HepG2 (cell line): Measurements from ENCODE around the gene PEAK3. TPM values are rescaled to one million over a fixed set of nuclear protein-coding genes. Genes with fewer than 3 reads are reported as not detected.

Experiments used
- ARNT ChIP-seq: fragments of 450-650 bp; IDR thresholded peaks from 2 replicates; pipeline ENCODE4 v1.6.1; 2017
- ATF5 ChIP-seq: sonication (generic); formaldehyde crosslinking; IDR thresholded peaks from 2 replicates; pipeline ENCODE4 v1.4.0; 2020; ENCODE audit warnings: mild to moderate bottlenecking, low read depth, missing genetic modification reagents
- CTCF ChIP-seq: sonication (generic); formaldehyde crosslinking; IDR thresholded peaks from 2 replicates; pipeline ENCODE4 v1.5.0; 2020; ENCODE audit warnings: mild to moderate bottlenecking, missing genetic modification reagents, moderate library complexity
- ETS1 ChIP-seq: sonication (generic); formaldehyde crosslinking; IDR thresholded peaks from 2 replicates; pipeline ENCODE4 v1.4.0; 2020; ENCODE audit warnings: missing genetic modification reagents
- FOSL2 ChIP-seq: sonication (generic); formaldehyde crosslinking; IDR thresholded peaks from 2 replicates; pipeline ENCODE4 v1.4.0; 2020; ENCODE audit warnings: missing genetic modification reagents
- HDAC2 ChIP-seq: sonication (generic); formaldehyde crosslinking; IDR thresholded peaks from 2 replicates; pipeline ENCODE4 v1.4.0; 2020; ENCODE audit warnings: missing genetic modification reagents
- JDP2 ChIP-seq: sonication (generic); formaldehyde crosslinking; IDR thresholded peaks from 2 replicates; pipeline ENCODE4 v1.8.1; 2022; ENCODE audit warnings: missing genetic modification reagents, borderline replicate concordance
- JUND ChIP-seq: sonication (generic); formaldehyde crosslinking; IDR thresholded peaks from 2 replicates; pipeline ENCODE4 v1.8.0; 2022; ENCODE audit warnings: mild to moderate bottlenecking, missing genetic modification reagents
- KAT8 ChIP-seq: IDR thresholded peaks from 2 replicates; pipeline ENCODE4 v1.6.1; 2016; ENCODE audit warnings: missing genetic modification reagents, missing compliant biosample characterization
- KDM6A ChIP-seq: IDR thresholded peaks from 2 replicates; pipeline ENCODE4 v1.6.1; 2016; ENCODE audit warnings: low read depth
- MAFF ChIP-seq: IDR thresholded peaks from 2 replicates; pipeline ENCODE4 v1.6.1; 2011; ENCODE audit warnings: low read depth, low read length, improper control_type of control experiment
- MLLT10 ChIP-seq: sonication (generic); formaldehyde crosslinking; IDR thresholded peaks from 2 replicates; pipeline ENCODE4 v1.4.0; 2020; ENCODE audit warnings: missing genetic modification reagents
- NFKB2 ChIP-seq: sonication (generic); formaldehyde crosslinking; IDR thresholded peaks from 2 replicates; pipeline ENCODE4 v1.4.0; 2020; ENCODE audit warnings: missing genetic modification reagents, borderline replicate concordance
- NFYC ChIP-seq: IDR thresholded peaks from 2 replicates; pipeline ENCODE4 v1.6.1; 2016; ENCODE audit warnings: missing genetic modification reagents, missing compliant biosample characterization
- PRPF4 ChIP-seq: fragments of 200-400 bp; formaldehyde crosslinking; IDR thresholded peaks from 2 replicates; pipeline ENCODE4 v1.6.1; 2016; ENCODE audit warnings: low read length, low read depth; ENCODE audit not compliant: poor library complexity, severe bottlenecking
- RELA ChIP-seq: sonication (generic); formaldehyde crosslinking; IDR thresholded peaks from 2 replicates; pipeline ENCODE4 v1.4.0; 2020; ENCODE audit warnings: missing genetic modification reagents
- TCF12 ChIP-seq, 2 experiments: fragments of 450-650 bp in 1 of 2; sonication (generic) in 1 of 2; formaldehyde crosslinking in 1 of 2; IDR thresholded peaks; 2 replicates each; pipeline versions ENCODE4 v1.6.1 to v1.8.0; 2017 to 2022; ENCODE audit warnings: antibody characterized with exemption in 1 of 2, mild to moderate bottlenecking in 1 of 2, missing genetic modification reagents in 1 of 2, moderate library complexity in 1 of 2
- ZBTB38 ChIP-seq: sonication (generic); formaldehyde crosslinking; IDR thresholded peaks from 2 replicates; pipeline ENCODE4 v1.5.1; 2020; ENCODE audit warnings: mild to moderate bottlenecking, missing genetic modification reagents
- ZFP90 ChIP-seq: sonication (generic); formaldehyde crosslinking; IDR thresholded peaks from 2 replicates; pipeline ENCODE4 v1.8.0; 2022; ENCODE audit warnings: missing genetic modification reagents, mild to moderate bottlenecking, inconsistent platforms, borderline replicate concordance
- ZNF20 ChIP-seq: sonication (generic); formaldehyde crosslinking; IDR thresholded peaks from 2 replicates; pipeline ENCODE4 v1.4.0; 2020; ENCODE audit warnings: mild to moderate bottlenecking, moderate library complexity, missing genetic modification reagents
- ZNF251 ChIP-seq: sonication (generic); formaldehyde crosslinking; IDR thresholded peaks from 2 replicates; pipeline ENCODE4 v1.9.0; 2021; ENCODE audit warnings: mild to moderate bottlenecking, missing genetic modification reagents
- ZNF331 ChIP-seq: sonication (generic); formaldehyde crosslinking; IDR thresholded peaks from 2 replicates; pipeline ENCODE4 v1.4.0; 2020; ENCODE audit warnings: missing genetic modification reagents
- ZNF782 ChIP-seq: sonication (generic); formaldehyde crosslinking; IDR thresholded peaks from 2 replicates; pipeline ENCODE4 v1.4.0; 2020; ENCODE audit warnings: missing genetic modification reagents, mild to moderate bottlenecking, borderline replicate concordance
- polyA plus RNA-seq, 8 experiments: library from polyadenylated mRNA; depleted of rRNA in 3 of 8; stranded (reverse) in 7 of 8; unstranded in 1 of 8; fragments of >200 nt; fragmentation: Illumina TruSeq in 4 of 8; extraction: Trizol in 4 of 8; gene quantifications; 2 replicates each; pipeline versions ENCODE4 v1.2.1 to v1.2.3, GENCODE V29; 2011 to 2016; ENCODE audit warnings: low read depth in 4 of 8, missing spikeins in 1 of 8, mixed read lengths in 1 of 8; ENCODE audit not compliant: insufficient read depth in 1 of 8
- total RNA-seq, 5 experiments: library from RNA; depleted of rRNA; stranded (reverse); fragments of >200 nt; fragmentation: Illumina TruSeq; extraction: Trizol; gene quantifications; 2 replicates each; pipeline ENCODE4 v1.2.3, GENCODE V29; 2016; ENCODE audit warnings: low read depth in 1 of 5
- TF ChIP-seq, protein P1 (sequence below): sonication (generic); formaldehyde crosslinking; conservative IDR thresholded peaks from 2 replicates; pipeline ENCODE4 v1.5.0; 2020; ENCODE audit warnings: missing genetic modification reagents

Gene PEAK3
- total and polyA plus RNA-seq, 2 of the 13 experiments (the other 11 are each of a cell fraction or from before 2014, with no cell fraction given): not detected

DNA sequence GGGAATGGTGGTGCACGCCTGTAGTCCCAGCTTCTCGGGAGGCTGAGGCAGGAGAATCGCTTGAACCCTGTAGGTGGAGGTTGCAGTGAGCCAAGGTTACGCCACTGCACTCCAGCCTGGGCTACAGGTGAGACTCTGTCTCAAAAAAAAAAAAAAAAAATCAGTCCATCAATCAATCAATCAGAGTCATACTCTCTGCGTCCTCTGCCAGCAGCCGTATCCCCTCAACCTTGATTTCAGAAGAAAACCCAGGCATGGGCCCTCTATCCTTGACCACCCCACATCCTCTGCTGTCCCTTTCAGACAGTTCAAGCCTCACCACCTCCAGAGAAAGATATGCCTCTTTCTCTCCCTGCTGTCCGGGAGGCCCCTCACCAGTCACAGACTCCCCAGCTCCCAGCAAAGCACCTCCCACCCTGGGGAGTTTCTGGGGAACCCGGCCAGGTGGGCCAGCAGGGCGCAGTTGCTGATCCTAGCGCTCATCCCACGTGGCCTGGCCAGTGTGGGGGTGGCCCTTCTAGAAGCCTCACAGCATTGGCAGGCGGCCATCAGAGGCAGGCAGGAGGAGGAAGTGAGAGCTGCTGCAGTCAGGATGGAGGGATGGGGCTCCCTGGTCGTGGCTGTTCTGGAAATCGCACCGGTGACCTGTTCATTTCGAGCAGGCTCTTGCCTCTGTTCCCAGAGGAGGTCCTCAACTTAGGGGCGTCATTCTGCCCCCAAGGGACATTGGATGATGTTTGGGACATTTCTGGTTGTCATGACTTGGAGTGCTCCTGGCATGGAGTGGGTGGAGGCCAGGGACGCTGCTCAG lies 15.6 kb downstream of the PEAK3 start (continued):
- no peak for TF ChIP-seq ATF5
- TF ChIP-seq ZBTB38 (CRISPR knock-in tag): no peak
- TF ChIP-seq TCF12 (IDR thresholded peaks at IDR 0.05): no peak
- TF ChIP-seq TCF12 (CRISPR knock-in tag; IDR thresholded peaks at IDR 0.05): no peak
- TF ChIP-seq FOSL2 (CRISPR knock-in tag): peak; percentile 16; the same call in 1 of the 2 replicates
- no peak for TF ChIP-seq PRPF4
- TF ChIP-seq NFKB2 (CRISPR knock-in tag): peak; percentile 47; the same call in 1 of the 2 replicates
- no peak for TF ChIP-seq ZNF251
- TF ChIP-seq CTCF (CRISPR knock-in tag): peak; percentile 23
- TF ChIP-seq ETS1 (CRISPR knock-in tag): no peak
- TF ChIP-seq JDP2 (CRISPR knock-in tag): no peak
- TF ChIP-seq ZNF20 (CRISPR knock-in tag): no peak
- no peak for TF ChIP-seq HDAC2 (CRISPR knock-in tag)
- TF ChIP-seq MAFF: no peak
- no peak for TF ChIP-seq ZNF782
- peak; percentile 43; the same call in 1 of the 2 replicates for TF ChIP-seq KAT8 (CRISPR knock-in tag)
- TF ChIP-seq, protein P1, sequence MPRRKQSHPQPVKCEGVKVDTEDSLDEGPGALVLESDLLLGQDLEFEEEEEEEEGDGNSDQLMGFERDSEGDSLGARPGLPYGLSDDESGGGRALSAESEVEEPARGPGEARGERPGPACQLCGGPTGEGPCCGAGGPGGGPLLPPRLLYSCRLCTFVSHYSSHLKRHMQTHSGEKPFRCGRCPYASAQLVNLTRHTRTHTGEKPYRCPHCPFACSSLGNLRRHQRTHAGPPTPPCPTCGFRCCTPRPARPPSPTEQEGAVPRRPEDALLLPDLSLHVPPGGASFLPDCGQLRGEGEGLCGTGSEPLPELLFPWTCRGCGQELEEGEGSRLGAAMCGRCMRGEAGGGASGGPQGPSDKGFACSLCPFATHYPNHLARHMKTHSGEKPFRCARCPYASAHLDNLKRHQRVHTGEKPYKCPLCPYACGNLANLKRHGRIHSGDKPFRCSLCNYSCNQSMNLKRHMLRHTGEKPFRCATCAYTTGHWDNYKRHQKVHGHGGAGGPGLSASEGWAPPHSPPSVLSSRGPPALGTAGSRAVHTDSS: no peak
- TF ChIP-seq KDM6A (CRISPR knock-in tag): no peak
- no peak for TF ChIP-seq JUND (CRISPR knock-in tag)
- peak; percentile 17; the same call in 1 of the 2 replicates for TF ChIP-seq ZNF331 (CRISPR knock-in tag)
- TF ChIP-seq ARNT: no peak
- no peak for TF ChIP-seq MLLT10
- TF ChIP-seq NFYC (CRISPR knock-in tag): no peak
- TF ChIP-seq ZFP90: no peak
- no peak for TF ChIP-seq RELA
